Omental fat pad (tissue), 4 donors: ENCODE measurements around the gene BAHCC1. TPM values are rescaled to one million over a fixed set of nuclear protein-coding genes. Genes with fewer than 3 reads are reported as not detected.
A peak's percentile ranks its signal among the peaks of the same experiment; 100 is the strongest.

Experiments used
- ATAC-seq: fragments of 150-250 bp; one replicate; pipeline ENCODE4 v1.9.1; 2016; ENCODE audit warnings: mild to moderate bottlenecking, moderate library complexity; ENCODE audit not compliant: low FRiP score
- DNase-seq: peaks from one replicate; pipeline ENCODE4 v3.0.0-alpha.2; 2019; ENCODE audit warnings: low spot score
- CTCF ChIP-seq, 3 donors: fragments of 450-650 bp; IDR thresholded peaks; one replicate each; pipeline ENCODE4 v1.5.1; 2016 to 2017; ENCODE audit warnings: antibody characterized with exemption in 3 of 3, mild to moderate bottlenecking in 3 of 3, moderate library complexity in 2 of 3
- total RNA-seq, 4 donors: library from RNA; depleted of rRNA; stranded (reverse); fragments of >200 nt; gene quantifications; one replicate each; pipeline ENCODE4 v1.1.0, GENCODE V29; 2016

Gene BAHCC1
- total RNA-seq, 4 donors from 2014 or later: 4.8 to 20.8 (median 7.1) TPM

DNA sequence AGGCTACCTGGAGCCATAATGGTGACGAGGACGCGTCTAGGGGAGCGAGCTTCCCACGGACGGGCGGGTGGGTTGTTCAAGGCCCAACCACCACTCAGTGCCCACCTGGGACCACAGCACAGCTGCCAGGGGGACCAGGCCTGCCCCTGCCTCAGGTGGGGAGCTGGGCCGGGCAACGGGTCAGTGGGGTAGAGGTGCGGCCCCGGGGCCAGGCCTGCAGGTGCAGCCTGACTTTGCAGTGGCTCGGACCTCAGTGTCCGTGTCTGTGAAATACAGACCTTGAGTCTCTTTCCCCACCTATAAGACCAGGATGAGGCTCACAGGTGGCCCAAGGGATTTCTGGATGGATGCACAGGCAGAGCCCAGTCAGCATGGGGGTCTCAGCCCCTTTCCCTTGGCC lies 74.0 kb downstream of the BAHCC1 start:
- ATAC-seq (no peak), DNase-seq (no peak)
- TF ChIP-seq CTCF (IDR thresholded peaks at IDR 0.05): no peak

GRCh38 chr17:81470270-81470943 lies 75.2 kb downstream of the BAHCC1 start:
- no peak for DNase-seq
- ATAC-seq: no peak
- no peak for TF ChIP-seq CTCF (IDR thresholded peaks at IDR 0.05)

GRCh38 chr17:81470944-81471817 lies 75.9 kb downstream of the BAHCC1 start:
- no peak for ATAC-seq

DNA sequence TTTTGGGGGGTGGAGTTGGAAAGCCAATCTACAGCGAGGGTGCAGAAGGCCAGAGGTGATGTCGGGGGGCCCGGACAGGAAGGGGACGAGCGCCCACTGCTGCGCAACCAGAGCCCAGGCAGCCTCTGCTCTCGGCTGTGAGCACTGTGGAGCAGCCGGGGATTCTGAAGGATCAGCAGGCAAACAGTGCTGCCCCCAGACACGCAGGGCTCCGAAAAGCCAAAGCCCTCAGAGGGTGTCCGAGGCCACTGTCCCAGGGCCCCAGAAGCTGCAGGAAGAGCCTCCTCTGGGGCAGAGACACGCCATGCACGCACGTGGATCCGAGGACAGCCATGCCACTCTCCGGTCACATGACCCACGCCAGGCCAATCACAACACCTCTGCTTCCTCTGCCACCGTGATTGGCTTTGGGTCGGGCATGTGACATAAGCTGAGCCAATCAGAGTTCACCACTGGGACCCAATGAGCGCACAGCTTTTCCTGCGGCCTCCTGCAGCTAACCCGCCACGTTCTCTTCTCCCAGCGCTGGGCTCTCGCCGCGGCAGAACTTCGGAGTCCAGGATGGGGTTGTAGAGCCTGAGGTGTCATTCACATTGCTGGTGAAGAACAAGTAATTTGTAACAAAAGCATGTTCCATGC lies 76.7 kb downstream of the BAHCC1 start:
- ATAC-seq (peak; percentile 42), DNase-seq (no peak)
- TF ChIP-seq CTCF (IDR thresholded peaks at IDR 0.05): no peak

More at GRCh38 chr17:81470944-81471817, 75.9 kb downstream of the BAHCC1 start:
- DNase-seq: no peak
- no peak for TF ChIP-seq CTCF (IDR thresholded peaks at IDR 0.05)

DNA sequence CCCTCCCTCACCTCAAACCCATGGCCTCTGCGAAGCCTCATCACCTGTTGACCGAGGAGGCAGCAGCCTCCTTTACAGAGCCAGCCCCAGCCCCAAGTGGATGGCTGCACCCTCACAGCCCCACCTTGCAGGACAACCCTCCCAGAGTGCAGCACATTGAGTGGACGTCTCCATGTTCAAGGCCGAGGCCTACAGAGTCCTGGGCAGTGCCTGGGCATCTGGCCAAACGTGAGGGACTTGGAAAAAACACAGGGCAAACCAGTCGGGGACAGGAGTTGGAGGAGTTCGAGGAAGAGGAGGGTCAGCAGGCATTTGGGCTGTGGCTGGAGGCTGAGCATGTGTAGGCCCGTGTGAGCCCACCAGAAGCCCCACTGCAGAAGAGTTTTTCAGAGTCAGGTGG lies 77.8 kb downstream of the BAHCC1 start:
- ATAC-seq (no peak), DNase-seq (no peak)
- TF ChIP-seq CTCF (IDR thresholded peaks at IDR 0.05): no peak

DNA sequence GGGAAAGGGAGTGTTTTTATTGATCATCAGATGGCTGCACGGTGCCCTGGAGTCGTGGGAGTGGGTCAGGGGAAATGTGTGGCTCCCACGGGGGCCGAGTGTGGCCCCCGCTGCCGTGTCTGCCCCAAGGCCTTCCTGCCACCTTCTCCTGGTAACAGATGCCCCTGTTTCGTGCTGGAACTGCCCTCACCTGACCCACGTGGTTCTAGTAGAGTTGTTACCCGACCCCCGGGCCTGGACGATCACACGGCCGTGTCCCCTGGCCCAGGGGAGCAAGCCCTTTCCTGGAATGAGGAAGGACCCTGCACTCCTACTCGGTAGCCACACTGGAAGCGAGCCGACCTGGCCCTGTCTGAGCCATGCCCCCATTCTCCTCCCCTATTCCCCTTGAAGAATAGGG lies 79.7 kb downstream of the BAHCC1 start:
- no peak for TF ChIP-seq CTCF (IDR thresholded peaks at IDR 0.05)
- no peak for DNase-seq
- no peak for ATAC-seq
